Loucy (cell line): ENCODE data around the gene DYNC1H1.

Source experiments
- H2AFZ ChIP-seq: fragments of 200-600 bp; sonication (generic); 2 replicates; pipeline ENCODE4 v1.6.0; 2016; ENCODE audit warnings: antibody characterized with exemption, mild to moderate bottlenecking, low read length, moderate library complexity
- H3F3A ChIP-seq: fragments of 200-600 bp; 2 replicates; pipeline ENCODE4 v1.6.0; 2016; ENCODE audit warnings: antibody characterized with exemption, low read depth, mild to moderate bottlenecking
- H3K27me3 ChIP-seq: fragments of 200-600 bp; sonication (generic); 2 replicates; pipeline ENCODE4 v1.6.1; 2014; ENCODE audit warnings: low read length, mild to moderate bottlenecking; ENCODE audit not compliant: insufficient read depth, poor library complexity, severe bottlenecking
- H3K36me3 ChIP-seq: fragments of 200-600 bp; sonication (generic); 2 replicates; pipeline ENCODE4 v1.6.1; 2016; ENCODE audit warnings: low read length; ENCODE audit not compliant: insufficient read depth
- H3K4me1 ChIP-seq: fragments of 200-600 bp; sonication (generic); 2 replicates; pipeline ENCODE4 v1.5.1; 2014; ENCODE audit warnings: low read length, mild to moderate bottlenecking; ENCODE audit not compliant: insufficient read depth, poor library complexity, severe bottlenecking
- H3K4me2 ChIP-seq: fragments of 200-600 bp; sonication (generic); 2 replicates; pipeline ENCODE4 v1.6.0; 2014; ENCODE audit warnings: antibody characterized with exemption, low read length, low read depth, mild to moderate bottlenecking; ENCODE audit not compliant: poor library complexity, severe bottlenecking
- H3K4me3 ChIP-seq: fragments of 200-600 bp; sonication (generic); 2 replicates; pipeline ENCODE4 v1.5.1; 2014; ENCODE audit warnings: low read length, mild to moderate bottlenecking, mixed read lengths; ENCODE audit not compliant: poor library complexity, severe bottlenecking
- H3K79me2 ChIP-seq: fragments of 200-600 bp; sonication (generic); 2 replicates; pipeline ENCODE4 v1.6.1; 2014; ENCODE audit warnings: low read length; ENCODE audit not compliant: insufficient read depth
- H3K9ac ChIP-seq: fragments of 200-600 bp; sonication (generic); 2 replicates; pipeline ENCODE4 v1.6.0; 2014; ENCODE audit warnings: mild to moderate bottlenecking, low read depth, low read length, moderate library complexity; ENCODE audit not compliant: poor library complexity, severe bottlenecking
- H3K9me2 ChIP-seq: fragments of 200-600 bp; sonication (generic); replicated peaks from 2 replicates; pipeline ENCODE4 v1.6.1; 2016; ENCODE audit warnings: low read depth, low read length, mixed read lengths
- H3K9me3 ChIP-seq: fragments of 200-600 bp; sonication (generic); 2 replicates; pipeline ENCODE4 v1.6.1; 2014; ENCODE audit warnings: mild to moderate bottlenecking, antibody characterized with exemption, low read length, low read depth; ENCODE audit not compliant: insufficient read depth
- H4K20me1 ChIP-seq: fragments of 200-600 bp; sonication (generic); 2 replicates; pipeline ENCODE4 v1.6.0; 2014; ENCODE audit warnings: antibody characterized with exemption, low read length, mild to moderate bottlenecking; ENCODE audit not compliant: insufficient read depth, poor library complexity, severe bottlenecking
- CTCF ChIP-seq: fragments of 200-600 bp; sonication (generic); conservative IDR thresholded peaks from 2 replicates; pipeline ENCODE4 v1.5.1; 2014; ENCODE audit warnings: mild to moderate bottlenecking, antibody characterized with exemption, low read length
- EZH2phosphoT487 ChIP-seq: fragments of 200-600 bp; IDR thresholded peaks from 2 replicates; pipeline ENCODE4 v1.6.1; 2018; ENCODE audit warnings: antibody characterized with exemption, mild to moderate bottlenecking, moderate library complexity, borderline replicate concordance

The DYNC1H1 gene

GRCh38 chr14:102005336-102005735 lies 41.0 kb downstream of the DYNC1H1 start:
- no peaks in the 10 kb centered on the region for H3K79me2 ChIP-seq

GRCh38 chr14:102007916-102008418 lies 43.6 kb downstream of the DYNC1H1 start:
- no peak overlapping the region for H3K4me2 ChIP-seq
- peaks cover 96% of the 10 kb centered on the region; the same call in 1 of the 2 replicates for H3K36me3 ChIP-seq
- no peak overlapping the region for H3K9ac ChIP-seq
- H3K4me1 ChIP-seq: no peaks in the 10 kb centered on the region
- H3K27me3 ChIP-seq: no peaks in the 10 kb centered on the region
- H4K20me1 ChIP-seq: no peaks in the 10 kb centered on the region
- no peaks in the 10 kb centered on the region for H3F3A ChIP-seq
- H3K79me2 ChIP-seq: no peaks in the 10 kb centered on the region
- no peak overlapping the region for H2AFZ ChIP-seq
- no peak overlapping the region for H3K4me3 ChIP-seq
- H3K9me2 ChIP-seq: no peaks in the 10 kb centered on the region
- TF ChIP-seq EZH2phosphoT487 (no peak), CTCF (no peak)
- no peaks in the 10 kb centered on the region for H3K9me3 ChIP-seq

More at GRCh38 chr14:102005336-102005735, 41.0 kb downstream of the DYNC1H1 start:
- Histone ChIP-seq H3K36me3 (peaks cover 95% of the 10 kb centered on the region; the same call in 1 of the 2 replicates), H4K20me1 (no peaks in the 10 kb centered on the region), H3K4me3 (no peak overlapping the region), H3K27me3 (no peaks in the 10 kb centered on the region), H2AFZ (no peak overlapping the region), H3K9me3 (no peaks in the 10 kb centered on the region), H3F3A (no peaks in the 10 kb centered on the region), H3K4me1 (no peaks in the 10 kb centered on the region), H3K4me2 (no peak overlapping the region), H3K9ac (no peak overlapping the region), H3K9me2 (no peaks in the 10 kb centered on the region)
- TF ChIP-seq EZH2phosphoT487: no peak
- TF ChIP-seq CTCF: no peak

DNA sequence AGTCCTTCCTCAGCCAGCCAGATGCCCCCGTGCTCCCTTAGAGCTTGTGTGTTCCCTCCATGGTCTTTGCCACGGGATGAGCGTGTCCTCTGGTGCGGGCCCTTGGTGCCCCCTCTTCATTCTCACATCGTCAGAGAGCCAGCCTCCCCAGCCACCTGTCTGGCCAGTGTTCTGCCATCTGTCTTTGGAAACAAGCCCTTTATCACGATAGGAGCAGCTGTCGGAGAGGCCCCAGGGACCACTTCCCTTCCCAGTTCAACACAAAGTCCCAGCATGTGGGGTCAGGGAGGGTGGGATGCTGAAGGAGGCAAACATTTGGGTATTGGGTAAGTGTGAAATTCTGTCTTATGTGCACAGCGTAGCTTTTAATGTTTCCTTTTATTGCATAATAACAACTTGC lies 44.5 kb downstream of the DYNC1H1 start:
- no peak overlapping the region for H2AFZ ChIP-seq
- H3F3A ChIP-seq: no peaks in the 10 kb centered on the region
- no peaks in the 10 kb centered on the region for H4K20me1 ChIP-seq
- H3K79me2 ChIP-seq: no peaks in the 10 kb centered on the region
- H3K9ac ChIP-seq: no peak overlapping the region
- H3K4me3 ChIP-seq: no peak overlapping the region
- TF ChIP-seq EZH2phosphoT487 (no peak), CTCF (no peak)
- no peaks in the 10 kb centered on the region for H3K9me2 ChIP-seq
- no peaks in the 10 kb centered on the region for H3K27me3 ChIP-seq
- H3K4me2 ChIP-seq: no peak overlapping the region
- H3K4me1 ChIP-seq: no peaks in the 10 kb centered on the region
- no peaks in the 10 kb centered on the region for H3K9me3 ChIP-seq
- H3K36me3 ChIP-seq: peaks cover 96% of the 10 kb centered on the region; the same call in 1 of the 2 replicates
